ENCODE measurements around the gene KLHL24.
A peak's percentile ranks its signal among the peaks of the same experiment; 100 is the strongest.
"Not testable (repeated sequence)": the region's sequence is repeated elsewhere in the genome, so short reads cannot be mapped to it uniquely, and the experiment has no call there.

Gene KLHL24

GRCh38 chr3:183697610-183698317, 62.3 kb downstream of the KLHL24 start, which contains the start of gene YEATS2:
TSS of gene YEATS2 (plus strand) at chr3:183697797. CDS start at chr3:183715163, 17,366 bp downstream.
- peak; percentile 72 for DNase-seq (ENCODE audit: low spot score)

DNA sequence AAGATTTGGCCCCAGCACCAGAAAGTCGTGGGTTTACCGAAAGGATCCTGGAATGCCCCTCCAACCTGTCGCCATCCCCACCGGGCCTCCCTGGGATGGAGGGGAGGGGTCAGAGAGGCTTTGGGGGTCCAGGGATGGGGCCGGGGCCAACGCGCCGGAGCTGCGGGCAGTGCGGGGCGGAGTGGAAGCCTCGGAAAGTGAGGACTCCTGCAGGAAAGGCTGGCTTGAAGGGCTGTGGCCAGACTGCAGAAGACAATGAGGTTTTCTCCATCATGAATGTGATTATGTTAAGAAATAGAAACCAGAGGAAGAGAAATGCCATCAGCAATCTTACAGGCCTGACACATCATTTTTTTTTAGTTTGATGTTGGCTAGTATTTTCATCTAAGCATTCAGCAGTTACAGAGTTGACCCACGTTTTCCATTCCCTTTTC, 62.9 kb downstream of the KLHL24 start:
- DNase-seq (ENCODE audit: low spot score) = peak; percentile 40

DNA sequence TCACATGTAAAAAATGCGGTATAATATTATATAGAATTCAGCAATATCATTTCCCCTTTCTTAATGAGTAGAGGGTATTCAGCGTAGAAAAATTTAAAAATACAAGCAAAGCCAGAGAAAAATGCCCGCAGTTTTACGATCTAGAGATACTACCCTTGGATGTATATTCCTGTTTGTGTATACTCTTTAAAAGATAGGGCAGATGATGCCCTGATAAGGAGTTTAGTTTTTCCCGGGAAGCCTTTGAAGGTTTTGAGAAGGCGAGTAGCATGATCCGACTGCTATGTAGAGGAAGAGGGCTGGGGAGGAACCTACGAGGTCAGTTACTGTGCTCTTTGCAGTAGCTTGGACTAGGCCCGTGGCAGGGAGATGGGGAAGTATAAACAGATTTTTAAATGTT, 63.3 kb downstream of the KLHL24 start:
- peak; percentile 33 for DNase-seq (ENCODE audit: low spot score)

DNA sequence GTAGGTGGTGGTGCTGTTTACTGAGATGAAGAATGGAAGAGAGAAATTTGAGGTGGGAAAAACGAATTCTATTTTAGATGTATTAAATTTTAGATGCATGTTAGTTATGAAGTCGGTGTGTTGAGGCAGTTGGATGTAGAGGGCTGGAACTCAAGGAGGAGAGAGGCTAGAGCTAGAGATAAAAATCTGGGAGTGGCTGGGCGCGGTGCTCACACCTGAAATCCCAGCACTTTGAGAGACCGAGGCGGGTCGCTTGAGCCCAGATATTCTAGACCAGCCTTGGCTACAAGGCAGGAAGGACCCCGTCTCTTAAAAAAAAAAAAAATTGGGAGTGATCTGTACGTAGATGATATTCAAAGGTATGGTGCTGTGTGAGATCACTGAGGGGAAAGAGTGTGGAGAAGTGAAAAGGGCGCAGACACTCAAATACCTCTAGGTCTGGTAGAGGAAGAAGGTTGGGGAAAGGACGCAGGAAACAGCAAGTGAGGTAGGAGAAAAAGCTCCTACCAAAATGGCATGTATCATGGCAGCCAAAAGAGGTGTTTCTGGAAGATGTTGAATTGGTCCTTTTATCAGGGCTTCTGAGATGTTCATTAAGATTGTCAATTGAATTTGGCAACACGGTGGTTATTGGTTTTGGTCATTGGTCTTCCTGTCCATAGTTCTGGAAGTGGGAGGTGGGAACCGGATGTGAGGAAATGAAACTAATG, 64.0 kb downstream of the KLHL24 start:
- peak; percentile 10 for DNase-seq (ENCODE audit: low spot score)

- no peak for DNase-seq (ENCODE audit: low spot score)
Observed at GRCh38 chr3:183701744-183702143, 66.3 kb downstream of the KLHL24 start.

- DNase-seq (ENCODE audit: low spot score) = not testable (repeated sequence)
Observed at GRCh38 chr3:183703892-183704291, 68.5 kb downstream of the KLHL24 start.

- DNase-seq (ENCODE audit: low spot score) = no peak
Observed at GRCh38 chr3:183710231-183710630, 74.8 kb downstream of the KLHL24 start.

DNA sequence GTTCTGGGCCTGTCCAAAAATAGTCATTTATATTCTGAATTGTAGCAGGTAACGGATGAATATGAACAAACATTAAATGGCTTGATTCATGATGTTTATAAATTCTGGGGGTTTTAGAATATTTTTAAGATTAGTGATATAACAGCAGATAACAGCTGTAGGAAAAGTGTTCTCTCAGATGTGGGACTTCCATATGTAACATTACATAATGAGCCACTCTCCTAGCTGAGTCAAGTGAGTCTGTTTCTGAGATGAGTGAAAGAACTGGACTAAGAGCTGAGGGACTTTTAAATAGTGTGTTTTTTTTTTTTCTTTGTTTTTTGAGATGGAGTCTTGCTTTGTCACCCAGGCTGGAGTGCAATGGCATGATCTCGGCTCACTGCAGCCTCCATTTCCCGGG, 76.1 kb downstream of the KLHL24 start:
- DNase-seq (ENCODE audit: low spot score) = no peak

DNA sequence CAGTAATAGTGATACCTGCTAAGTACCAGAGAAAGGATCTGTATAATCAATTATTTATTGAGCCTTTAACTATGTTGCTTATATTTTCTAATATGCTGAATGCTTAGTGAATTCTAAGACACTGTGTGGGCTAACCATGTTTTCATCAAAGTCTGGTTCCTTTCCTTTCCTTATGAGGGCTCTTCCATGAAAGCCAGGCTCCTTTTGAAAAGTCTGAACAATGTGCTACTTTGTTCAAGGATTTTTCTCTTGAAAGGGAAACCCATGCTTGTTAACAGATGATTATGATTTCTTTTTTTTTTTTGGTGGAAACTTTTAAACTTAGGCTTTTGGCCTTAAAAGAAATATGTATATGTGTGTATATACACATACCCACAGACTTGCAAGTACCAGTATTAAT, 79.2 kb downstream of the KLHL24 start:
- DNase-seq (ENCODE audit: low spot score) = no peak

DNA sequence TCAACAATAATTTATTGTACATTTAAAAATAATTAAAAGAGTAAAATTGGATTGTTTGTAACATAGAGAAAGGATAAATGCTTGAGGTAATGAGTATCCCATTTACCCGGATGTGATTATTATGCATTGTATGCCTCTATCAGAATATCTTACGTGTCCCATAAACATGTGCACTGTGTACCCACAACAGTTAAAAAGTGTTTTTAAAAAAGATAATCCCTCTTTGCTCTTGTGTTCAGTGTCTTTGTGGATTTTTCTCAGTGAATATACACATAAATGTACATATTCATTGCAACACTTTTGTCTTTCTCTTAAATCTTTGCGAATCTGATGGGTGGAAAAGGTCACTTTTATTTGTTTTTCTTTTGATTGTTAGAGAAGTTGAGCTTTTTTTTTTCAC, 82.6 kb downstream of the KLHL24 start:
- no peak for DNase-seq (ENCODE audit: low spot score)

GRCh38 chr3:183725387-183725786, 90.0 kb downstream of the KLHL24 start:
- DNase-seq (ENCODE audit: low spot score) = no peak

DNA sequence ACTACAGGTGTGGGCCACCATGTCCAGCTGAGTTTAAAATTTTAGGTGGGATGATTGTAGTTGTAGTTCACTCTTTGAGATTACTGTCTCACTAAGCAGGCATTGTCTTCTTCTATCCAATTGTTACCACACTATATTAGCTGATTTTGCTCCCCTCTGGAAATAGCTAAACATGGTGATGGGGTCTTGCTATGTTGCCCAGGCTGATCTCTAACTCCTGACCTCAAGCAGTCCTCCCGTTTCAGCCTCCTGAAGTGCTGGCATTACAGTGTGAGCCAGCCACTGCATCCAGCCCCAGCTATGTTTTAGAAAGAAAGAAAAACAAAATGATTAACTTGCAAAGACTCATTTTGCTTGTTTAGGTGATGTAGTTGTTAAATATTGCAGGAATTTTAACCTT, 92.8 kb downstream of the KLHL24 start:
- no peak for DNase-seq (ENCODE audit: low spot score)

- DNase-seq (ENCODE audit: low spot score) = no peak
Observed at GRCh38 chr3:183730361-183730760, 94.9 kb downstream of the KLHL24 start.

GRCh38 chr3:183731611-183732010, 96.2 kb downstream of the KLHL24 start:
- DNase-seq (ENCODE audit: low spot score) = no peak

DNA sequence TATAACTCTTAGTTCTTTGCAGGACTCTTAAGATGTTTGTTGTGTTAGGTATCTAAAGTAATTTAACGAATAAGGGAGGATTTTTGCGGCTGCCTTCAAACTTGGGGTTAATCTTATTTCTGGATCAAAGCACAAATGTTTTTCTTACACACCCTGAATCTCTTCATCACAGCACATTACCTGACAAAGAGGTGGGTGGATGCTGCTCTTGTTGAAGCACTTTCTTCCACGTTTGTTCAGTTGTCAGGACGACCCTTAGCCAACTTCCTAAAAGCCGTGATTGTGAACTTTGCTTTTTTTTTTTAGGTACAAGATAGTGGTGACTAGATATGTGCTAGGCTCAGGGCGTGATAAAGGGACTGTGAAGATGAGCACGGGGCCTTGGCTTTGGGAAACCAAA, 98.1 kb downstream of the KLHL24 start:
- no peak for DNase-seq (ENCODE audit: low spot score)
